ENCODE measurements around the gene VWA5B2.

VWA5B2 gene

DNA sequence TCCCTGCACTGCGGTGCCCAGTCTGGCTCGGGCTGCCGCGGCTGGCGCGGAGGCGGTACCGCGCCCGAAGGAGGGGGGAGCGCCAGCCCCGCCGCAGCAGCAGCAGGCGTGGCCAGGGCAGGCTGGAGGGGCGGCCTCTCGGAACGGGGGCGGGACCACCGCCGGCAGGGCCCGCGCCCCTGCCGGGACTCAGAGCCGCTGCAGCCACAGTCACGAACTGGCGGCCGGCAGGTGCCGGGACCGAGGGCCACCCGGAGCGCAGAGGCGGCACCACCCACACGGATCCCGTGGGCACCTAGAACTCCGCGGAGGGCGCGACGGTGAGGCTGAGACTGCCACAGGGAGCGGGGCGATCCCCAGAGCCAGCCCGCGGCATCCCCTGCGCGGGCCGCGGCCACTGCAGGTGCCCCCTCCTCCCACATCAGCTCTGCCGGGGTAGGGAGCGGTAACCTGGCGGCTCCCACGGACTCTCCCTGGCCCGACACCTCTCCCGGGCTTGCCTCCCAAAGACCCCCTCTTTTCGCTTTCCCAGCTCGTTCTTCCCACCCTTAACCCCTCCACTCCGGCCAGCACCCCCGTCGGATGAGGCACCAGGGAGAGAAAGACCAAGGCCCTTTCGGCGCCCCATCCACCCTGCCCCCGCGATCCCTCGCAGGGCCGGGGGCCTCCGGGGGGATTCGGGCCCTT lies at the start of gene VWA5B2:
TSS of gene VWA5B2 (plus strand) at position 192 of the 687 bp plus-strand sequence. CDS start 944 bp downstream, outside the sequence.
- DNase-seq = peak; percentile 80

DNA sequence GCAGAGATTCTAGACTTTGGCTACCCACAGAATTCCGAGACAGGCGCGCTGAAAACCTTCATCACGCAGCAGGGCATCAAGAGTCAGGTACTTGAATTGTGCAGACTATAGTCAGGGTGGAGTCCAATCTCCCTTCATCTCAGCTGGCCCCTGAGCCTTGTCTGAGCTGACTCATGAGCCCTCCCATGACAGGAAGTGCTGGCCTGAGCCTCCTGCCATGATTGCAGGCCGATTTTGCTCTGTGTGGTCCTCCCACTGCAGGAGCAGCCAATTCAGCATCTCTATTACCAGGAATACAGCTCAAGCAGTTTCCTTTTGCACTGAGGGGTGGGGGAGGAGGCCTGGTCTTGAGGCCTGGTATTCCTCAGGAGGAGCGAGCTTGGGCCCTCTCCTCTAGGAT lies 49.2 kb upstream of the VWA5B2 start:
- DNase-seq = no peak

GRCh38 chr3:184181596-184181995 lies 47.8 kb upstream of the VWA5B2 start:
- DNase-seq = no peak

DNA sequence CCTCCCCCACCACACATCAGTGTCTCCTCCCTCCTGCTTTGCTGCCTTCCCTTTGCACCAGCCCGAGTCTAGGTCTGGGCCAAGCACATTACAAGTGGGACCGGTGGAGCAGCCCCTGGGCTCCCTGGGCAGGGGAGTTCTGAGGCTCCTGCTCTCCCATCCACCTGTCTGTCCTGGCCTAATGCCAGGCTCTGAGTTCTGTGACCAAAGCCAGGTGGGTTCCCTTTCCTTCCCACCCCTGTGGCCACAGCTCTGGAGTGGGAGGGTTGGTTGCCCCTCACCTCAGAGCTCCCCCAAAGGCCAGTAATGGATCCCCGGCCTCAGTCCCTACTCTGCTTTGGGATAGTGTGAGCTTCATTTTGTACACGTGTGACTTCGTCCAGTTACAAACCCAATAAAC lies 45.7 kb upstream of the VWA5B2 start:
- no peak for DNase-seq

DNA sequence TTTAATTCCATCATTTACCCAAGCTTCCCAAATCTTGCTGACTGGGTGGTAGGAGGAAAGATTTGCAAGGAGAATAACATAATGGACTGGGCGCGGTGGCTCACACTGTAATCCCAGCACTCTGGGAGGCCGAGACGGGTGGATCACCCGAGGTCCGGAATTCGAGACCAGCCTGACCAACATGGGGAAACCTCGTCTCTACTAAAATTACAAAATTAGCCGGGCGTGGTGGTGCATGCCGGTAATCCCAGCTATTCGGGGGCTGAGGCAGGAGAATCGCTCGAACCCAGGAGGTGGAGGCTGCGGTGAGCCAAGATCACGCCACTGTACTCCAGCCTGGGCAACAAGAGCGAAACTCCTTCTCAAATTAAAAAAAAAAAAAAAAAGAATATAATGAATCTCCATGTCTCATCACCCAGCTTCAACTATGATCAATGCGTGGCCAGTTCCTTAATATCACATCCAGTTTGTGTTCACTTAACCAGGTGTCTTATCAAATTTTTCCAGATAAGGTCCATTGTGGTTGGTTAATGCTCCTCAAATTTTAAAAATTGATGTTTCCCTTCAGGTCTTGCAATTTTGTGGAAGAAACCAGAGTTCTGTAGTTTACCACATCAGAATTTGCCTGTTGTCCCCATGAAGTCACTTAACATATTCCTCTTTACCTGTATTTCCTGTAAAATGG lies 44.7 kb upstream of the VWA5B2 start:
- no peak for DNase-seq

GRCh38 chr3:184185461-184186183 lies 43.8 kb upstream of the VWA5B2 start:
- peak; percentile 100 for DNase-seq

GRCh38 chr3:184186184-184186901 lies 43.0 kb upstream of the VWA5B2 start, which contains the start of gene ABCF3:
ABCF3 (plus strand) TSS chr3:184186199; CDS start chr3:184186208, 9 bp downstream.
- no peak for DNase-seq

GRCh38 chr3:184186902-184187207 lies 42.5 kb upstream of the VWA5B2 start:
- no peak for DNase-seq

DNA sequence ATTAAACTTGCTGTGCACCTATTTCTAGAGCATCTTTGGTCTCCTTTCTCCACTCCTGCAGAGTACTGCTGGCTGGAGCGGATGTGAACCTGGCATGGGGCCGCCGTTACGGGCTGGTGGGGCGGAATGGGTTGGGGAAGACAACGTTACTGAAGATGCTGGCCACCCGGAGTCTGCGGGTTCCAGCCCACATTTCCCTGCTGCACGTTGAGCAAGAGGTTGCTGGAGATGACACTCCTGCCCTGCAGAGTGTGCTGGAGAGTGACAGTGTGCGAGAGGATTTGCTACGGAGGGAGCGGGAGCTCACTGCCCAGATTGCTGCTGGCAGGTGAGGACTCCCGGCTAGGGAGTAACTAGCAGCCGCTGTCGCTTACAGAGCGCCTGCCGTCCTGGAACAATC lies 41.3 kb upstream of the VWA5B2 start:
- DNase-seq = no peak

GRCh38 chr3:184189421-184189820 lies 40.0 kb upstream of the VWA5B2 start:
- DNase-seq = no peak

GRCh38 chr3:184192889-184193288 lies 36.5 kb upstream of the VWA5B2 start:
- DNase-seq = no peak

- DNase-seq = no peak
These were observed 35.3 kb upstream of the VWA5B2 start for GRCh38 chr3:184193991-184194539.

GRCh38 chr3:184196536-184196935 lies 32.8 kb upstream of the VWA5B2 start:
- DNase-seq = no peak

GRCh38 chr3:184198509-184198908 lies 30.9 kb upstream of the VWA5B2 start:
- no peak for DNase-seq

DNA sequence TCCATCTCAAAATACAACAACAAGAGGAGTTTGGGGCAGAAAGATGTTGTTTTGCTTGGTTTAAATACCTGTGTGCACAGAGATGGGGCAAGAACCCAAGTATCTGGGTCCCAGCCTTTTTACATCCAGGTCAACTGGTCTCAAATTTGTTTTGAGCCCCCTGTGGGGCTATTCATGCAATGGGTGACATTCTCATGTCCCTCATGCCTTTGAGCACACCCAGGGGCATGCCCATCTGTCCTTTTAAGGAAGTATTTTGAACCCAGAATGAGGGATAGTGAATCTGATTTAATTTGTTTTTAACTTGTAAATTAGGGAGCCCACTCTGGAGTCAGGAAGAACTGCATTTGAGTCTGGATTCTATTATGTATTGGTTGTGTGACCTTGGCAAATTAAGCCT lies 28.6 kb upstream of the VWA5B2 start:
- DNase-seq = no peak

- DNase-seq = no peak
These were observed 25.9 kb upstream of the VWA5B2 start for GRCh38 chr3:184203526-184203925.

DNA sequence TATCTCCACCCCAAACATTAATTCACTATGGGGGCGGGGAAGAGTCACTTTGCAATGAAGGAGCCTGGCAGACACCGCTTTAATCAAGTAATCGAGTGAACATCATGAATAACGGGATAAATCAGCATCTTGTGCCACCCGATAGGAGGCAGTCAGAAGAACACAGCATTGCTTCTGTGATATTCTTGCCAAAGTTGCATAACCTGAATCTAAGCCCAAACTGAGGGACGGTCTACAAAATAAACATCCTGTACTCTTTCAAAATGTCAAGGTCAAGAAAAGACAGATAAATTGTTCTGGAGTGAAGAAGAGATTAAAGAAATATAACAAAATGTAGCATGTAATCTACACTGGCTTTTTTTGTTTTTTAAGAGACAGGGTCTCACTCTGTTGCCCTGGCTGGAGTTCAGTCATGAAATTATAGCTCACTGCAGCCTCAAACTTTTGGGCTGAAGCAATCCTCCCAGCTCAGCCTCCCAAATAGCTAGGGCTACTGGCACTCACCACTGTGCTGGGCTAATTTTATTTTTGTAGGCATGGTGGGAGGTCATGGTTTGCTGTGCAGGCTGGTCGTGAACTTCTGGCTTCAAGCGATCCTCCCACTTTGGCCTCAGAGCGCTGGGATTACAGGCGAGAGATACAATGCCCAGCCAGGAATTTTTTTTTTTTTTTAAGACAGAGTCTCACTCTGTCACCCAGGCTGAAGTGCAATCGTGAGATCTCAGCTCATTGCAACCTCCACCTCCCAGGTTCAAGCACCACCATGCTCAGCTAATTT lies 20.1 kb upstream of the VWA5B2 start:
- DNase-seq = no peak

DNA sequence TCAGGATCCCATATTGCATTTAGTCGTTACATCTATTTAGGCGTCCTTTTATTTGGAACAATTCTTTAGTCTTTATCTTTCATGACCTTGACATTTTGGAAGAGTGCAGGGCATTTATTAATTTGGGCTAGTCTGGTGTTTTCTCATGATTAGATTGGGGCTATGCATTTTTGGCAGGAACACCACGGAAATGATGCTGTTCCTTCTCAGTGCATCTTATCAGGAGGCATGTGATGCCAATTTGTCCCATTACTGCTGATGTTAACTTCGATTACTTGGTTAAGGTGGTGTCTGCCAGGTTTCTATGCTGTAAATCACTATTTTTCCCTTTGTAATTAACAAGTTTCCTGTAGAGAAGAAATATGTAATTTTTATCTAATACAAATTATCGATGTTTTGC lies 18.1 kb upstream of the VWA5B2 start:
- no peak for DNase-seq

DNA sequence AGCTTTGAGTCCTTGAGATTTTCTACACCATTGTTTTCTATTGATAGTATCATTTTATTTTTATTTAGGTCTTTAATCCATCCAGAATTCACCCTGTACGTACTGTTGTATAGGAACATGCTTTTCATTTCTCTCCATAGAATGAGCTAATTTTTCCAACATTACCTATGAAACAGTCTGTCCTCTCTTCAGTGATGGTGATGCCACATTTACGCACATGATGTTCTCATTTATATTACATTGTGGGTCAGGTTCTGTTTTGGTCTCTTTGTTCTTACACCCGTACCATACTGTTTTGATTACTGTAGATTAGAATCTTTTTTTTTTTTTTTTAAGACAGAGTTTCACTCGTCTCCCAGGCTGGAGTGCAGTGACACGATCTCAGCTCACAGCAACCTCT lies 17.7 kb upstream of the VWA5B2 start:
- DNase-seq = no peak

- DNase-seq = no peak
These were observed 10.6 kb upstream of the VWA5B2 start for GRCh38 chr3:184218814-184219213.

DNA sequence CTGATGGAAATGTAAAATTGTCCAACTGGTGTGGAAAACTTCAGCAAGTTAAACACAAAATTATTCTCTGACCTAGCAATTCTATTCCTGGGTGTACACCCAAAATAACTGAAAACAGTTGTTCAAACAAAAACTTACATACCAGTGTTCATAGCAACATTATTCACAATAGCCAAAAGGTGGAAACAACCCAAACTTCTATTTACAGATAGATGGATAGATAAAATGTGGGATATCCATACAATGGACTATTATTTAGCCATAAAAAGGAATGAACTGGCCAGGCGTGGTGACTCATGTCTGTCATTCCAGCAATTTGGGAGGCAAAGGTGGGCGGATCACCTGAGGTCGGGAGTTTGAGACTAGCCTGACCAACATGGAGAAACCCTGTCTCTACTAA lies 6.9 kb upstream of the VWA5B2 start:
- no peak for DNase-seq

DNA sequence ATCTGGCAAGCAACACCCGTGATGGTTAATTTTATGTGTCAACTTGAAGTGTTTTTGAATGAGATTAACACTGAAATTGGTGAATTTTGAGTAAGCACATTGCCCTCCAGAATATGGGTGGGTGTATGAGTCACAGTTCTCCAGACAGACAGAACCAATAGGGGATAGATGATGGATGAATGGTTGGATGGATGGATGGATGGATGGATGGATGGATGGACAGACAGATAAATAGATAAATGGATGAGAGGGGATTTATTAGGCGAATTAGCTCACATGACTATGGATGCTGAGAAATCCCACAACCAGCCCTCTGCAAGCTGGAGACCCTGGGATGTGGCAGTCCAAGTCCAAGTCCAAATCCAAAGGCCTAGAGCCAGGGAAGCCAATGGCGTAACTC lies 5.4 kb upstream of the VWA5B2 start:
- DNase-seq = no peak
